Choroid plexus epithelial cell (primary cell): ENCODE data around the gene UPK1B.
"Not testable (repeated sequence)": the region's sequence is repeated elsewhere in the genome, so short reads cannot be mapped to it uniquely, and the experiment has no call there.

Experiments
- DNase-seq: peaks from one replicate; pipeline ENCODE4 v3.0.0-alpha.2; 2010; ENCODE audit warnings: low read depth
- H3K4me3 ChIP-seq: 2 replicates; pipeline ENCODE4 v1.5.1; 2011; ENCODE audit warnings: low read depth, mild to moderate bottlenecking, control low read depth, low read length, moderate library complexity
- TF ChIP-seq, protein P1 (sequence below): conservative IDR thresholded peaks from 2 replicates; pipeline ENCODE4 v1.5.1; 2011; ENCODE audit warnings: low read depth, mild to moderate bottlenecking, control low read depth, inconsistent platforms, low read length, moderate library complexity

UPK1B gene

DNA sequence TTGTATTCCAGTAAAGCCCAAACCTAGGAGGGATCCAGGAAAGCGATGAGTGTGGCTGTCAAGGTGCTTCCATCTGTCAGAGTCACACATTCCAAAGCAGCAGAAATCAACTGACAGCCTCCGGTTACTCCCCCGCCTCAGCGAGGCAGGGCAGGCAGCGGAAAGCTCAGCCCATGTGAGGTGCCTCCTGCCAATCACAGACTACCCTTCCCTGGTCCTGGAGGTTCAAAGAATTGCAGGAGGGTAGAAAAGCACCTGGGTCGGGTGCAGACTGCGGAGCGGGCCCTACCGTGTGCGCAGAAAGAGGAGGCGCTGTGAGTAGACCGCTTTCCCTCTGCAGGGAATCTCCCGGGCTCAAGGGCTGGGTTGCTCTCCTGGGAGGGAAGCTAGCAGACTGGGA, at the start of gene UPK1B:
TSS of gene UPK1B (plus strand) at position 274 of the 400 bp plus-strand sequence. CDS start 13,144 bp downstream, outside the sequence.
- H3K4me3 ChIP-seq = no peak within 1 kb of the TSS
- no peak for DNase-seq
- TF ChIP-seq, protein P1, sequence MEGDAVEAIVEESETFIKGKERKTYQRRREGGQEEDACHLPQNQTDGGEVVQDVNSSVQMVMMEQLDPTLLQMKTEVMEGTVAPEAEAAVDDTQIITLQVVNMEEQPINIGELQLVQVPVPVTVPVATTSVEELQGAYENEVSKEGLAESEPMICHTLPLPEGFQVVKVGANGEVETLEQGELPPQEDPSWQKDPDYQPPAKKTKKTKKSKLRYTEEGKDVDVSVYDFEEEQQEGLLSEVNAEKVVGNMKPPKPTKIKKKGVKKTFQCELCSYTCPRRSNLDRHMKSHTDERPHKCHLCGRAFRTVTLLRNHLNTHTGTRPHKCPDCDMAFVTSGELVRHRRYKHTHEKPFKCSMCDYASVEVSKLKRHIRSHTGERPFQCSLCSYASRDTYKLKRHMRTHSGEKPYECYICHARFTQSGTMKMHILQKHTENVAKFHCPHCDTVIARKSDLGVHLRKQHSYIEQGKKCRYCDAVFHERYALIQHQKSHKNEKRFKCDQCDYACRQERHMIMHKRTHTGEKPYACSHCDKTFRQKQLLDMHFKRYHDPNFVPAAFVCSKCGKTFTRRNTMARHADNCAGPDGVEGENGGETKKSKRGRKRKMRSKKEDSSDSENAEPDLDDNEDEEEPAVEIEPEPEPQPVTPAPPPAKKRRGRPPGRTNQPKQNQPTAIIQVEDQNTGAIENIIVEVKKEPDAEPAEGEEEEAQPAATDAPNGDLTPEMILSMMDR = no peak

DNA sequence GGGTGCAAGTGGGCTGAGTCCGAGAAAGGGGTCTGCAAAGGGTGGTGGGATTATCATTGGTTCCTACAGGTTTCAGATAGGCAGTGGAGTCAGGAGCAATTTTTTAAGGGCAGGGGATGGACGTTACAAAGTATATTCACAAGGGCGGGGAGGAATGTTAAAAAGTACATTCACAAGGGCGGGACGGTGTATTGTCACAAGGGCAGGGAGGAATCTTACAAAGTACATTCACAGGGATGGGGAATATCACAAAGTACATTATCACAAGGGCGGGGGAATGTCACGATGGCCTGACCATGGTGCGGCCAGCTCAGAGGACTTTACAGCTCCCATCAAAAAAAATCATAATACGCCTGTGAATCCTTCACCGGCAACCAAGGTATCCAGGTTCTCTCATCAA, 48.1 kb upstream of the UPK1B start:
- no peak for DNase-seq
- no peak overlapping the region for H3K4me3 ChIP-seq
- TF ChIP-seq, protein P1 = no peak

DNA sequence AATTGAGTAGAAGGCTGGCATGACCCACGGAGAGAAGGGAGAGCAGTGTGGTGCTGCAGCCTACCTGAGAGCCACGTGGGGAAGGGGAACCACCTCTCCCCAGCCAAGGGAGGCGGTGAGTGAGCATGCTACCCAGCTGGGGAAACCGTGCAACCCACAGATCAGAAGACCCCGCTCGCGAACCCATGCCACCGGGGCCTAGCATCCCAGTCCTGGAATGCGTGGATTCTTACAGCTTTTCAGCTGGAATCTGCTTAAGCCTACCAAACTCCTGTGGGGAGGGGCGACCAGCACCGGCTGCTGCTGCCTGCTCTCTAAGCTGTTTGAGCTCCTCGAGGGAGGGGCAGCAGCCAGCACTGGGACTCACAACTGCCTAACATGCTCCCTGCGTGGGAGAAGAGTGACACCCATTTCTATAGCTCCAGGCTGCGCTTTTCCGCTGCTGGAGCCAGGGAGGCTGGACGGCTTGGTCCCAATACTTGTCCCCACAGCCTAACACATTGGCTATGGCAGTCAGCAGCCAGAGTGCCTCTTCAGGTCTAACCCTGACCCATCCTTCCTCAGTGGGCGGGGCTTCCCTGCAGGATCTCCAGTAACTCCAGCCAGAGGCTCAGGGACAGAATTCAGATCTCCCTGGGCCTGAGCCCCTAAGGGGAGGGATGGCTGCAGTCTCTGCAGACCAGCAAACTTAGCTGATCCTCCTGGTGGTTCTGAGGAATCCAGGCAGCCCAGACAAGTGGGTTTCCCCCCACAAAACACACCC, 47.5 kb upstream of the UPK1B start:
- no peak for DNase-seq
- TF ChIP-seq, protein P1 = no peak
- H3K4me3 ChIP-seq = no peak overlapping the region

DNA sequence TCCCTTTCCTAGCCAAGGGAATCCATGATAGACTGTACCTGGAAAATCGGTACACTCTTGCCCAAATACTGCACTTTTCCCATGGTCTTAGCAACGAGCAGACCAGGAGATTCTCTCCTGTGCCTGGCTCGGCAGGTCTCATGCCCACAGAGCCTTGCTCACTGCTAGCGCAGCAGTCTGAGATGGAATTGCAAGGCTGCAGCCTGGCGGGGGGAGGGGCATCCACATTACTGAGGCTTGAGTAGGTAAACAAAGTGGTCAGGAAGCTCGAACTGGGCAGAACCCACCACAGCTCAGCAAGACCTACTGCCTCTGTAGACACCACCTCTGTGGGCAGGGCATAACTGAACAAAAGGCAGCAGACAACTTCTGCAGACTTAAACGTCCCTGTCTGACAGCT, 43.1 kb upstream of the UPK1B start:
- H3K4me3 ChIP-seq, DNase-seq: not testable (repeated sequence)

DNA sequence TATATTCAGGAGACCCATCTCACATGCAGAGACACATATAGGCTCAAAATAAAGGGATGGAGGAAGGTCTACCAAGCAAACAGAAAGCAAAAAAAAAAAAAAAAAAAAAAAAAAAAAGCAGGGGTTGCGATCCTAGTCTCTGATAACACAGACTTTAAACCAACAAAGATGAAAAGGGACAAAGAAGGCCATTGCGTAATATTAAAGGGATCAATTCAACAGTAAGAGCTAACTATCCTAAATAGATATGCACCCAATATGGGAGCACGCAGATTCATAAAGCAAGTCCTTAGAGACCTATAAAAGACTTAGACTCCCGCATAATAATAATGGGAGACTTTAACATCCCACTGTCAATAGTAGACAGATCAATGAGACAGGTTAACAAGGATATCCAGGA, 41.1 kb upstream of the UPK1B start:
- not testable (repeated sequence) for DNase-seq, H3K4me3 ChIP-seq

DNA sequence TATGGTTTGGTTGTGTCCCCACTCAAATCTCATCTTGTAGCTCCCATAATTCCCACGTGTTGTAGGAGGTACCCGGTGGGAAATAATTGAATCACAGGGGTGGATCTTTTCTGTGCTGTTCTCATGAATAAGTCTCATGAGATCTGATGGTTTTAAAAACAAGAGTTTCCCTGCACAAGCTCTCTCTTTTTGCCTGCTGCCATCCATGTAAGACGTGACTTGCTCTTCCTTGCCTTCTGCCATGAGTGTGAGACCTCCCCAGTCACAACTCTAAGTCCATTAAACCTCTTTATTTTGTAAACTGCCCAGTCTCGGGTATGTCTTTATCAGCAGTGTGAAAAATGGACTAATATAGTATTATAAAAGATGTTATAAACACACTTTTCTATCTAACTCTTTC, 34.0 kb upstream of the UPK1B start:
- H3K4me3 ChIP-seq, DNase-seq: not testable (repeated sequence)

DNA sequence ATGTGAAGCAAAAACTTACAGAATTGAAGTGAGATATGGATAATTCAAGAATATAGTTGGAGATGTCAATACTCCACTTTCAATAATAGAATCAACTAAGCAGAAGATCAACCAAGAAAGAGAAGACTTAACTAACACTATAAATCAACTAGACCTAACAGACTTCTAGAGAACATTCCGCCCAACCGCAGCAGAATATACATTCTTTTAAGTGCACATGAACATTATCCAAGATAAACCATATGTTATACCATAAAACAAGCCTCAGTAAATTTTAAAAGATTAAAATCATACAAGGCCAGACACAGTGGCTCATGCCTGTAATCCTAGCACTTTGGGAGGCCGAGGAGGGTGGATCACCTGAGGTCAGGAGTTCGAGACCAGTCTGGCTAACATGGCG, 32.9 kb upstream of the UPK1B start:
- H3K4me3 ChIP-seq = no peak overlapping the region
- no peak for DNase-seq
- TF ChIP-seq, protein P1 = no peak

DNA sequence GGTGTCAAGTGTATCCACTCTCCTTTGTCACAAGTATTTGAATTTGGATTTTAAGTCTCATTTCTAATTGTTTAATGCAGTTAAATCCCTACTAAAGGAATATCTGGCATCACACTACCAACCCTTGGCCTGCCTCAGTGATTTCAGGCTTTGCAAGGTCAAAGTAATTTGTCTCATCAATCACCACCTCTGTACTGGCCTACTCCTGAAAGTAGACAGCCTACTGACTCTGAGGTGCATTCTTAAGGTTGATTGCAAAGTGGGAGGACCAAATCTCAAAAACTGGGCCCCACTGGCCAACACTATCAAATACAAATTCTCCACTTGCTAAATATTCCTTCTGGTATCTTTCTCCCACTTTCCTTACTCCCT, 28.3 kb upstream of the UPK1B start:
- TF ChIP-seq, protein P1 = no peak
- no peak for DNase-seq
- no peak overlapping the region for H3K4me3 ChIP-seq
